Colonic mucosa (tissue), 4 donors: ENCODE results near the gene CYP26A1. TPM values are rescaled to one million over a fixed set of nuclear protein-coding genes. Genes with fewer than 3 reads are reported as not detected.

Source experiments
- DNase-seq: peaks from one replicate; pipeline ENCODE4 v3.0.0-alpha.2; 2020
- H3K27ac ChIP-seq: fragments of 200-600 bp; one replicate; pipeline ENCODE4 v1.8.0; 2021
- H3K27me3 ChIP-seq: fragments of 200-600 bp; one replicate; pipeline ENCODE4 v1.8.0; 2021
- H3K36me3 ChIP-seq: fragments of 200-600 bp; one replicate; pipeline ENCODE4 v1.8.0; 2021
- H3K4me1 ChIP-seq: fragments of 200-600 bp; one replicate; pipeline ENCODE4 v1.8.0; 2021; ENCODE audit warnings: mild to moderate bottlenecking
- H3K4me3 ChIP-seq: fragments of 200-600 bp; one replicate; pipeline ENCODE4 v1.8.0; 2021
- H3K9ac ChIP-seq, 2 donors: one replicate each; pipeline ENCODE4 v1.7.0; 2013; ENCODE audit warnings: control low read depth in 2 of 2, low read depth in 2 of 2, low read length in 2 of 2
- H3K9me3 ChIP-seq: fragments of 200-600 bp; one replicate; pipeline ENCODE4 v1.8.0; 2021
- intact Hi-C: fragments of 100-400 bp; cut with DNase I; formaldehyde crosslinking; loops from one replicate; pipeline ENCODE4 v1.14.1; 2022
- total RNA-seq, 2 donors: library from RNA; stranded (reverse); fragmentation: NEBNext Ultra II Directional in 1 of 2; extraction: Animal tissue kit (Norgen Biotek cat#: 25700) in 1 of 2; gene quantifications; one replicate each; pipeline ENCODE4 v1.2.1, GENCODE V29; 2021
- TF ChIP-seq, protein P1 (sequence below): fragments of 200-600 bp; IDR thresholded peaks from one replicate; pipeline ENCODE4 v1.8.0; 2022; ENCODE audit warnings: antibody characterized with exemption, mild to moderate bottlenecking
- donor health status: healthy.
- donor health status: DM: no; HTN: no; CAD: no.
- donor health status: DM: no; HTN: no; CAD: no.

The CYP26A1 gene
- total RNA-seq, 2 donors from 2014 or later = not detected

- TF ChIP-seq, protein P1, sequence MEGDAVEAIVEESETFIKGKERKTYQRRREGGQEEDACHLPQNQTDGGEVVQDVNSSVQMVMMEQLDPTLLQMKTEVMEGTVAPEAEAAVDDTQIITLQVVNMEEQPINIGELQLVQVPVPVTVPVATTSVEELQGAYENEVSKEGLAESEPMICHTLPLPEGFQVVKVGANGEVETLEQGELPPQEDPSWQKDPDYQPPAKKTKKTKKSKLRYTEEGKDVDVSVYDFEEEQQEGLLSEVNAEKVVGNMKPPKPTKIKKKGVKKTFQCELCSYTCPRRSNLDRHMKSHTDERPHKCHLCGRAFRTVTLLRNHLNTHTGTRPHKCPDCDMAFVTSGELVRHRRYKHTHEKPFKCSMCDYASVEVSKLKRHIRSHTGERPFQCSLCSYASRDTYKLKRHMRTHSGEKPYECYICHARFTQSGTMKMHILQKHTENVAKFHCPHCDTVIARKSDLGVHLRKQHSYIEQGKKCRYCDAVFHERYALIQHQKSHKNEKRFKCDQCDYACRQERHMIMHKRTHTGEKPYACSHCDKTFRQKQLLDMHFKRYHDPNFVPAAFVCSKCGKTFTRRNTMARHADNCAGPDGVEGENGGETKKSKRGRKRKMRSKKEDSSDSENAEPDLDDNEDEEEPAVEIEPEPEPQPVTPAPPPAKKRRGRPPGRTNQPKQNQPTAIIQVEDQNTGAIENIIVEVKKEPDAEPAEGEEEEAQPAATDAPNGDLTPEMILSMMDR = peak; percentile 58
- DNase-seq = peak; percentile 33
- Histone ChIP-seq H3K27me3 (peaks cover 72% of the 10 kb centered on the region), H3K4me1 (peaks cover 8% of the 10 kb centered on the region), H3K9me3 (no peaks in the 10 kb centered on the region), H3K27ac (no peak overlapping the region), H3K9ac (no peak overlapping the region), H3K36me3 (no peaks in the 10 kb centered on the region), H3K4me3 (peak overlapping the region; percentile 26)
- intact Hi-C loops = no loop called here
These were observed 11.1 kb upstream of the CYP26A1 start for GRCh38 chr10:93062514-93063143.

DNA sequence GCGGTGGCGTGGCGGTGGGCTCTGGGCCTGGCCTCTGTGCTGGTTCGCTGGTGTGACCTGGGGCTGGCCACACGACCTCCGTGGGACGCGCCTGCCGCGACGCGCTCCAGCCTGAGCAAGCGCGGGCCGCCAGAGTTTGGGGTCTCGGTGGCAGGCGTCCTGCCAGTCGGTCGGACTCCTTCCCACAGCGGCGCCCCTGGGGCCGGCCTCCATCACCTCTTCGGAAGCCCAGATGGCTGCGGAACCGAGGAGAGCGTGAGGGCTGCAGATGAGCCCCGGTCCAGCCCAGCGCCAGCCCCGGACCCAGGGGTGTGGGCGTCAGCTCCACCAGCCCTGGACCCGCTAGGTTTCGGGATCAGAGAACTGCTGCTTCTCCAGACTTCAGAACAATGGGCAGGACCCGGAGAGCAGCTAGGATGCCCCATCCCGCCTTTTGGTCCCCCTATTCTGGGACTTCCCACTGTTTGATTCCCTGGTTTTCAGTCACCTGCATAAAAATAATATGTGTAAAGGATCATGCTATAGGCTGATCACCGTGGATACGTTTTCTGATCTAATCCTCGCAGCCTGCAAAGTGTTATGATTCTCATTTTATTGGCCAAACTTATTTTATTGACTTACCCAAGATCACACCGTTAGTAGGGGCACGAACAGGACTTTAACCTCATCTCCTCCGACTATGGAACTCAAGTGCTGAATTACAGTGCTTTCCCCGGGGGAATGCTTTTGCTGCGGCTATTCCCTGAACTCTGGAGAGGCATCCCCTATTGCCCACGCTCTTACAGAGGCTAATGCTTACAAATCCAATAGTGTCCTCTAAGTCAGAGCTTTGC lies 10.3 kb upstream of the CYP26A1 start:
- Histone ChIP-seq H3K4me3 (peak overlapping the region; percentile 26), H3K9me3 (no peaks in the 10 kb centered on the region), H3K4me1 (peaks cover 11% of the 10 kb centered on the region), H3K36me3 (no peaks in the 10 kb centered on the region), H3K27ac (no peak overlapping the region), H3K27me3 (peaks cover 74% of the 10 kb centered on the region), H3K9ac (no peak overlapping the region)
- intact Hi-C loops = no loop called here
- TF ChIP-seq, protein P1 = no peak
- no peak for DNase-seq

DNA sequence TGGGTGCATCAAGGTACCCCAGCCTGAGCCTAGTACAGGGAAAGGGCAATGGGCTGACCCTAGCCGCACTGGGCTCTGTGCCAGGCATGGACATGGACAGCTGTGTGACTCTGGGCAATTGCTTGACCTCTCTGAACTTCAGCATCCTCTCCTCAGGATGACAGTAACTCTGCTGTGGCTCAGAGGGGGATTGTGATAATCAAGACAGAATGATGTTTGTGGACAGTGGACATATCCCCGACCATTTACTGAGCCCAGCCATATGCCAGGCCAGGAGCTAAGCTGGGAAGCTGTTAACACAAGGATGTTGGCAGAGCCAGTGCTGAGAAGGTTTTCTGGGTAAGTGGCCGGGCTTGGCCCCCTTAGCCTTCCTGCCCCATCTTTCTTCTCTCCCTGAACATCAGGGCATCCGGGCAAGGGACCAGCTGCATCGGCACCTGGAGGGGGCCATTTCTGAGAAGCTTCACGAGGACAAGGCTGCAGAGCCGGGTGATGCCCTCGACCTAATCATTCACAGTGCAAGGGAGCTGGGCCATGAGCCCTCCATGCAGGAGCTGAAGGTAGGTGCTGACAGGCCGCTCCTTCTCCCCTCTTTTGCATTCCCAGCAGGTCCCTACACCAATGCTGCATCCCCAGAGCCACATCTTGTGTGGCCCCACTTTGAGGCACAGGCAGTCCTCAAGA lies 9.6 kb upstream of the CYP26A1 start:
- no peak for DNase-seq
- Histone ChIP-seq H3K27ac (no peak overlapping the region), H3K36me3 (no peaks in the 10 kb centered on the region), H3K4me3 (no peak overlapping the region), H3K27me3 (peaks cover 82% of the 10 kb centered on the region), H3K9ac (no peak overlapping the region), H3K4me1 (peaks cover 13% of the 10 kb centered on the region), H3K9me3 (no peaks in the 10 kb centered on the region)
- TF ChIP-seq, protein P1 = no peak
- intact Hi-C loops = no loop called here

GRCh38 chr10:93064874-93065660 lies 8.6 kb upstream of the CYP26A1 start:
- peaks cover 13% of the 10 kb centered on the region for H3K4me1 ChIP-seq
- intact Hi-C loops = no loop called here
- no peak overlapping the region for H3K27ac ChIP-seq
- H3K27me3 ChIP-seq = peaks cover 84% of the 10 kb centered on the region
- no peak for DNase-seq
- H3K4me3 ChIP-seq = no peak overlapping the region
- no peak overlapping the region for H3K9ac ChIP-seq
- no peaks in the 10 kb centered on the region for H3K36me3 ChIP-seq
- H3K9me3 ChIP-seq = no peaks in the 10 kb centered on the region
- TF ChIP-seq, protein P1 = no peak
